ENCODE data around the gene IGSF9. TPM values are rescaled to one million over a fixed set of nuclear protein-coding genes. Genes with fewer than 3 reads are reported as not detected.

The IGSF9 gene
- total RNA-seq, 1 donor from 2014 or later: 0.25 TPM

DNA sequence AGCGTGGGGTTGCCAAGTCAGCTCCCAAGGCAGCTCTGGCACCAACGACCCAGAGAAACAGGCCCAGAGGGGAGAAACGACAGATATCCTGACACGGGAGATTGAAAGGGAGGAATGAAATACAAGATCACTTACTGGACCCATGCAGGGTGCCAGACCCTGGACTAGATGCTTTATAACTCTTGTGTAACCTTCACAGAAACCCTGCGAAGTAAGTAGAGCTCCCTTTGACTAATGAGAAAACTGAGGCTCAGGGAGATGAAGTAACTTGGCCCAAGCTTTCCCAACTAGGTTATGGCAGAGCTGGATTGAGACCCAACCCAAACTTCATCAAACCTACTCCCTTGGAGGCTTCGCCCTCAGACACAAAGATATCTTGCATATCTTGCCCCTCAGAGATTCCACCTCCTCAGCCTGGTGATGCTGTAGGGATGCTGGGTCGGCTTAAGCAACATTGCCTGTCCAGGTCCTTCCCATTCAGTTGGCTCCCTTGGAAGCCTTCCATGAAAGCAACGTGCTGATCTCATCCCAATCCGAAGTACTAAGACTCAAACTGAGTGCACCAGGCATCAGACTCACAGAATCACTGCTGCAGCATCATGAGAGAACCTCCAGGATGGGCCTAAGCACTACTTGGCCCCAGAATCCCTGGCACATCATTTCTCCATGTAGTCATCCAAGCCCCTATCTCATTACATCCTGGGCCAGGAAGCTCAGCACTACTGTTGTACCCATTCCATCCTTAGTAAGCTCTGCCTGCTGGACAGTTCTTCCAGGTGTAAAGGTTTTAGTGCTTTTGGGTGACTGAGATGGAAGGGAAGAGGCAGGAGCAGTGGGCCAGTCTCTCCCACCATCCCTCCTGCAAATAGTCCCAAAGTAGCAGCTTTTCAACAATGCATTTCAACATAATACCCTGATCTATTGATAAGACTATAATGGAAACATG, 1.1 kb upstream of the IGSF9 start:
- Histone ChIP-seq H3K27ac (replicated peaks) (no peak overlapping the region), H3K4me3 (peak overlapping the region; percentile 69), H3K27me3 (ENCODE audit: low read depth) (peaks cover 32% of the 10 kb centered on the region), H3K9me3 (replicated peaks) (no peaks in the 10 kb centered on the region), H3K36me3 (no peaks in the 10 kb centered on the region), H3K4me1 (peaks cover 18% of the 10 kb centered on the region)
- intact Hi-C loops (cut with micrococcal nuclease): loop anchor here (5.0 to 10.0 kb wide), 2 partner anchors 61 to 152 kb away; no protein-coding TSS in a partner anchor
- no peak for DNase-seq
- TF ChIP-seq, protein P1, sequence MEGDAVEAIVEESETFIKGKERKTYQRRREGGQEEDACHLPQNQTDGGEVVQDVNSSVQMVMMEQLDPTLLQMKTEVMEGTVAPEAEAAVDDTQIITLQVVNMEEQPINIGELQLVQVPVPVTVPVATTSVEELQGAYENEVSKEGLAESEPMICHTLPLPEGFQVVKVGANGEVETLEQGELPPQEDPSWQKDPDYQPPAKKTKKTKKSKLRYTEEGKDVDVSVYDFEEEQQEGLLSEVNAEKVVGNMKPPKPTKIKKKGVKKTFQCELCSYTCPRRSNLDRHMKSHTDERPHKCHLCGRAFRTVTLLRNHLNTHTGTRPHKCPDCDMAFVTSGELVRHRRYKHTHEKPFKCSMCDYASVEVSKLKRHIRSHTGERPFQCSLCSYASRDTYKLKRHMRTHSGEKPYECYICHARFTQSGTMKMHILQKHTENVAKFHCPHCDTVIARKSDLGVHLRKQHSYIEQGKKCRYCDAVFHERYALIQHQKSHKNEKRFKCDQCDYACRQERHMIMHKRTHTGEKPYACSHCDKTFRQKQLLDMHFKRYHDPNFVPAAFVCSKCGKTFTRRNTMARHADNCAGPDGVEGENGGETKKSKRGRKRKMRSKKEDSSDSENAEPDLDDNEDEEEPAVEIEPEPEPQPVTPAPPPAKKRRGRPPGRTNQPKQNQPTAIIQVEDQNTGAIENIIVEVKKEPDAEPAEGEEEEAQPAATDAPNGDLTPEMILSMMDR (IDR thresholded peaks at IDR 0.05; ENCODE audit: borderline replicate concordance): no peak

DNA sequence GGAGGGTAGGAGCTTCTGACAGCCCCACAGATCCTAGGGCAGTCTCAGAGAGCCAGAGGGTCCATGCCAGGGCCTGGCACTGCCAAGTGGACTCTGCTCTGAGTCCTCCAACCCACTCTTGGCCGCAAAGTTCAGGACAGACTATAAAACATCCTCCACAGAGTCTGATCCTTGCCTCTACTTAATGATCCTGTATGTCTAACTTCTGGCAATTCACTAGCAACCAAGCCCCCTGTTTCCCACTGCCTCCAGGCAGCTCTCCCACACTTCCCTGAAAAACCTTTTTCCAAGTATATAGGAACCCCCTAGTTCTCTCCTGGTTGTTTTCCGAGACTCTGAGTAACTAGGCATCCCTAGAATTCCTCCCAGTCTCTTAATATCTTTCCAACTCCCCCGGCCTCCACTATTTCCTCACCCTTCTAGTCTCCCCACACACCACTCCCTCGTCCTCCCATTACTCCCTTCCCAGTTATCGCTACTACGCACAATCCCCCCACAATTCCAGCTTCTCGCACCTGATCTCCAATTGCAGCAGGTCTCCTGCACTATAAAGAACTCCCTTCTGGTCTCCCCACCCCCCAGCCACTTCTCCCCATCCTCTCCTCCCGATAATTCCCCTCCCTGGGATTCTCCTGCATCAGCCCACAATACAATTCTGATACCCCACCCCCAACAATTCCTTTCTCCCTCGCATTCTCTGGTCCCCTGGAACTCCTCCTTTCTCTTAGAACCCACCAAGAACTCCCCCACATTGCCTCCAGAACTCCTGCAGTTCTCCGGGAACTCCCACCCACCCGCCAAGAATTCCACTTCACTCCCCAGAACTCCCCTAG, 574 bp downstream of the IGSF9 start:
- H3K27ac ChIP-seq (replicated peaks): no peak overlapping the region
- no peak for DNase-seq
- H3K36me3 ChIP-seq: no peaks in the 10 kb centered on the region
- peak overlapping the region; percentile 69 for H3K4me3 ChIP-seq
- H3K4me1 ChIP-seq: peaks cover 18% of the 10 kb centered on the region
- H3K9me3 ChIP-seq (replicated peaks): no peaks in the 10 kb centered on the region
- TF ChIP-seq, protein P1 (IDR thresholded peaks at IDR 0.05; ENCODE audit: borderline replicate concordance): no peak
- intact Hi-C loops (cut with micrococcal nuclease): loop anchor here (5.0 to 10.0 kb wide), 2 partner anchors 62 to 150 kb away; no protein-coding TSS in a partner anchor
- peaks cover 31% of the 10 kb centered on the region for H3K27me3 ChIP-seq (ENCODE audit: low read depth)

DNA sequence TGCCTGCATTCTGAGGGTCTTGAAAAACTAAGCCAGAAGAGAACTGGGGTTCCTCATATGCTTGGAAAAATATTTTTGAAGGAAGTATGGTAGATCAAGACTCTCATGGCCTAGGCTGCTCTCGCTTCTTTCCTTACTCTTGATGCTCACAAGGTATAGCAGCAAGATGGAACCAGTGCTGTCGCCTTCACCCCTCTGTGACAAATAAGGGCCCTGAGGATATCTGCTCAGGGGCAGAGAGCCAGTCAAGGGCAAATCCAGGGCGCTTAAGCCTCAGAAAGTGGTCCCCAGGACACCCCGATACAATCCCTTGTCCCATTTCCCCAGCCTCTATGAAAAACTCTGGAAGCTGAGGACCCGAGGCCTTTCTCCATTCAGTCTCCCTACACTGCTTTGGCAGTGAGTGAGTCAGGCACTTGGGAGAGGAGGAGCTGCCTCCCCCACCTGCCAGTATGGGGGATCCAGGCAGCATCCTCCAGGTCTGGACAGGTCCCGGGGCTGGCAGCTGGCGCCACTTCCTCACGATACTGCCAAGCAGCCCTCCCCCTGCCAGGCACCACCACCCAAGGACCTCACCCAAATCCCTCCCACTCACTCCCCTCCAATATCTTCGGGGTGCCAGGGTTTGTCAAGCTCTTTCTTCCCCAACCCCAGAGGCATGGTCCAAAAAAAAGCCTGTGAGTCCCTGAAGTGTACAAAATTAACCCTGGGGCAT, 1.3 kb downstream of the IGSF9 start:
- peaks cover 31% of the 10 kb centered on the region for H3K27me3 ChIP-seq (ENCODE audit: low read depth)
- peaks cover 18% of the 10 kb centered on the region for H3K4me1 ChIP-seq
- no peaks in the 10 kb centered on the region for H3K9me3 ChIP-seq (replicated peaks)
- no peaks in the 10 kb centered on the region for H3K36me3 ChIP-seq
- intact Hi-C loops (cut with micrococcal nuclease): loop anchor here (10.0 kb wide), 1 partner anchor 149 kb away; no protein-coding TSS in a partner anchor
- H3K4me3 ChIP-seq: no peak overlapping the region
- no peak for DNase-seq
- TF ChIP-seq, protein P1 (IDR thresholded peaks at IDR 0.05; ENCODE audit: borderline replicate concordance): no peak
- H3K27ac ChIP-seq (replicated peaks): no peak overlapping the region

DNA sequence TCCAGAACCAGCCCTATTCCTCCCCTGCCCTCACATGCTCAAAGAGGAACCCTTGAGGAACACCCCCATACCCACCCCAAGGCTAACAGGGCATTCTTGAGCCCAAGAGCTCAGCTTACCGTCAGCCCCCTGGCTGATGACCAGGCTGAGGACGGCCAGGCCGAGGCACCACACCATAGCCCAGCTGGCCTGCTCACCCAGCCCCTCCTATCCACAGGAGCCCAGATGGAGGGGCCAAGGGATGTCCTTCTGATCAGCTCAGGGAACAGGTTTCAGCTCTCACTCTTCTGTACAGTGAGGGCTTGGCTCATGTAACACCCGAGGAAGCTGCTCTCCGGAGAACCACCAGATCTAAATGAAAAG, 2.2 kb downstream of the IGSF9 start:
- Histone ChIP-seq H3K27ac (replicated peaks) (no peak overlapping the region), H3K27me3 (ENCODE audit: low read depth) (peaks cover 31% of the 10 kb centered on the region), H3K36me3 (no peaks in the 10 kb centered on the region), H3K4me1 (peaks cover 18% of the 10 kb centered on the region), H3K4me3 (no peak overlapping the region), H3K9me3 (replicated peaks) (no peaks in the 10 kb centered on the region)
- intact Hi-C loops (cut with micrococcal nuclease): loop anchor here (10.0 kb wide), 1 partner anchor 148 kb away; no protein-coding TSS in a partner anchor
- DNase-seq: no peak
- TF ChIP-seq, protein P1 (IDR thresholded peaks at IDR 0.05; ENCODE audit: borderline replicate concordance): no peak
